KBM-7 (cell line): ENCODE results near the gene HMGXB4.

Experiments used
- DNase-seq: peaks from one replicate; pipeline ENCODE4 v3.0.0-alpha.2; 2015
- in situ Hi-C: fragments of 300-500 bp; cut with MboI; formaldehyde crosslinking; loops from 2 replicates; pipeline ENCODE4 v1.14.3; 2020; ENCODE audit warnings: low sequenced_read_pairs, low pct_unique_long_range_greater_than_20kb, mixed read lengths

The HMGXB4 gene

DNA sequence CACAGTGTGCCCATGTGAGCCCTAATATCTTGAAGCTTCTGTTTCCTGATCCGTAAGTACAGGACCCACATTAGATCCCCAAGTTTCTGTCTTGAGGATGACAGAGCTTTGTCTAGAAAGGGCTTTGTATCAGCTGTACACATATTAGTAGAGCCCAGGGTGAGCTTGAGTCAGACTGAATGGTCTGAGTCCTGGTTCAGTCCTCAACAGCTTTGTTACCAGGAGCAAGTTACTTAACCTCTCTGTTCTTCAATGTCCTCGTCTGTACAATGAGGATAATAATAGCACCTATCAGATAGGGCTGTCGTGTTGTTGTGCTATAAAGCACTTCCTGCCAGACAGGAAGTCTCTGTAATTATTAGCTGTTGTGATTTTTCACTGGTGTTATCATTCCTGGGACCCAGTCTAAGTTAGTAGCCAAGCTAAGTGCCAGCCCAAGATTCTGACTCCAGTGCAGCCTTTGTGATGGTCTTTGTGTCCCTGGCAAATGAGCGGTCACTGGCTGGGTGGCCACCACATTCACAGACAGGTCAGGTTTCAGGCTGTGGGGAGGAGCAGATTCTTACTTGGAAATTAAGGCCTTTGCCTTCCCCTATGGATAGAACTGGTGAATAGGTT, 49.2 kb downstream of the HMGXB4 start:
- in situ Hi-C loops: no loop called here
- DNase-seq: no peak

- in situ Hi-C loops: no loop called here
- DNase-seq: no peak
These were observed 50.1 kb downstream of the HMGXB4 start for GRCh38 chr22:35307372-35307771.

DNA sequence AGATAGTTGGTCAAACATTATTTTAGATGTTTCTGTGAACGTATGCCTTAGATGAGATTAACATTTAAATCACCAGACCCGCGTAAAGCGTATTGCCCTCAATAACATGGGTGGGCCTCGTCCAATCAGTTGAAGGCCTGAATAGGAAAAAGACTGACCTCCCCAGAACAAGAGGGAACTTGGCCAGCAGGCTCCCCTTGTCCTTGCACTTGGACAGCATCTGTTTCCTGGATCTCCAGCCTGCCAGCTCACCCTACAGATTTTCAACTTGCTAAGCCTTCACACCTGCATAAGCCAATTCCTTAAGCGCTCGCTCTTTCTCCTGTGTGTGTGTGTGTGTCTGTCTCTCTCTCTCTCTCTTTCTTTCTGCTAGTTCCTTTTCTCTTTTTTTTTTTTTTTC, 50.6 kb downstream of the HMGXB4 start:
- no peak for DNase-seq
- in situ Hi-C loops: no loop called here

GRCh38 chr22:35308480-35309021, 51.3 kb downstream of the HMGXB4 start:
- in situ Hi-C loops: no loop called here
- DNase-seq: peak; percentile 42

DNA sequence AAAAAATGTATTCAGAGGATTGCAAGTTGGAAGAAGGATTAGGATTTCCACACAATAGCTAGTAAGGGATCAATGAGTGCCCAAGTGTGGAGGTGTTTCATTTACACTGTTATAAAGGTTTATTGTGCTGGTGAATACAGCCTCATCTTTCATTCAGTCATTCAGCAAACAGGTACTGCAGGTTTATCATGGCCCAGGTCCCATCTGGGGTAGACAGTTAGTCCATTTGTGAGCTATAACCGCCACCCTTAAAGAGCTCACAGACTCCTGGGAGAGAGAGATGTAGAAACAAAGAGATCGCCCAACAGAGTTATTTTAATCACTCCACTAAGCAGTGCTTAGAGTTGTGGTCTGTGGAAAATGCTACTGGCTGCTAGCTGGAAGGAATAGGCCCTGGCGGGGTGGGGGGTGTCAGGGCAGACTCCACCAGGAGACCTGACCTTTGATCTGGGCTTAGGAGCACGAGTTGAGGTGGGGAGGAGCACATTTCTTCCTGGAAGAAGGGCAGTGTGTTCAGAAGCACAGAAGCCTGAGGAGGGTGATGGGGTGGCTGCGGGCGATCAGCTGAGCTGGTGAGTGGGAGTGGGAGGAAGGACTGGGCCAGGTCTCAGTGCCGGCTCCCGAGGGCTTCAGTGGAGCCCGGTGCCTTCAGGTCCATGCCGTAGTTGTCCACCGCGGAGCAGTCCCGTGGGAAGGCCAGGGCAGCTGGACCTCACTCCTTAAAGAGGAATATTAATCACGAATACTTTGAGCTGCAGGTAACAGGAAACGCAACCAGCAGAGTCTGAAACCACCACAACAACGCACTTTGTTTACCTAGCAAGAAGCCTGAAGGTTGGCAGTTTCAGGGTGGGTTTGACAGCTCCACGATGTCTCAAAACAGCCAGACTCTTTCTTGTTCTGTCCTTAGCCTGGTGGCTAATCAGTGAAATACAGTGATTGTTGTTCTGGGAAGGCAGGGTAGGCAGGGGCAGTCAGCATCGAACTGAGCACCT, 53.6 kb downstream of the HMGXB4 start:
- in situ Hi-C loops: no loop called here
- no peak for DNase-seq

DNA sequence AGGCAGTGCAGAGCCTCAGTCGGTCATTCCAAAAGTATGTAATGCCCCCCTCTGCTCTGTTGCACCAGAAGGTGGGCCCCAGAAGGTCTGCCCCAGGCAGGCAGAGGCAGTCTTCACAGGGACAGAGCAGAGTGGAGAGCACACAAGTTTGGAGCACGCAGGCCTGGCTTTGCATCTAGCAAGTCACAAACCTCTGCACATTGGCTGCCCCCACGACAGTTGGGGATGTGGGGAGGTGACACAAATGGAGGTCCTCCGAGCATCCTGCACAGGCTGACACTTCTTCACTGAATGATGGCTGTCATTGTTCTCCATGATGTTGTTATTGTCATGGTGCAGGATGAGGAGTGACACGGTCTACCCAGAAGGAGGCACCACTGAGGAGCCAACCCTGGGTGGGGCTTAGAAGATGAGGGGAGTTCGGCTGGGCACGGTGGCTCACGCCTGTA, 54.3 kb downstream of the HMGXB4 start:
- in situ Hi-C loops: no loop called here
- no peak for DNase-seq

GRCh38 chr22:35312198-35313059, 55.1 kb downstream of the HMGXB4 start:
- in situ Hi-C loops: no loop called here
- no peak for DNase-seq

GRCh38 chr22:35313311-35314121, 56.2 kb downstream of the HMGXB4 start:
- DNase-seq: no peak
- in situ Hi-C loops: no loop called here

- DNase-seq: no peak
These were observed 57.1 kb downstream of the HMGXB4 start for GRCh38 chr22:35314161-35314942.

GRCh38 chr22:35315141-35315854, 58.0 kb downstream of the HMGXB4 start:
- in situ Hi-C loops: no loop called here
- DNase-seq: no peak

More at GRCh38 chr22:35314161-35314942, 57.1 kb downstream of the HMGXB4 start:
- in situ Hi-C loops: no loop called here

GRCh38 chr22:35315855-35316745, 58.8 kb downstream of the HMGXB4 start:
- in situ Hi-C loops: no loop called here
- no peak for DNase-seq

DNA sequence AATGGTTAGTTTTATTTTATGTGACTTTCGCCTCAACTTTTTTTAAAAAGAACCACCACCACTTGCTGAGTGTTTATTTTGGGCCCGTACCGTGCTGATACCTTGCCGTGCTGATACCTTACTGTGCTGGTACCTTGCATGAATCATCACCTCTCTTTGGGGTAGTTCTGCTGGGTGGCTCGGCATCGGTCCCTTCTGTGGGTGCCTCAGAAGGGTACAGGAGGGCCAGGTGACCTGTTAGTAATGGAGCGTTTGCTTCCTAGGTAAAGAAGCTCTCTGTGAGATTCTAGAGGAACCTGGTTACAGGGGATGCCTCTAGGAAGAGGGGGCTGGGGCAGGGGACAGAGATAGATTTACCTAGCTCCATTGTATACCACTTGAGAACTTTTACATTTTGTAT, 59.5 kb downstream of the HMGXB4 start:
- in situ Hi-C loops: no loop called here
- no peak for DNase-seq

GRCh38 chr22:35317680-35318290, 60.5 kb downstream of the HMGXB4 start:
- in situ Hi-C loops: no loop called here
- DNase-seq: no peak

DNA sequence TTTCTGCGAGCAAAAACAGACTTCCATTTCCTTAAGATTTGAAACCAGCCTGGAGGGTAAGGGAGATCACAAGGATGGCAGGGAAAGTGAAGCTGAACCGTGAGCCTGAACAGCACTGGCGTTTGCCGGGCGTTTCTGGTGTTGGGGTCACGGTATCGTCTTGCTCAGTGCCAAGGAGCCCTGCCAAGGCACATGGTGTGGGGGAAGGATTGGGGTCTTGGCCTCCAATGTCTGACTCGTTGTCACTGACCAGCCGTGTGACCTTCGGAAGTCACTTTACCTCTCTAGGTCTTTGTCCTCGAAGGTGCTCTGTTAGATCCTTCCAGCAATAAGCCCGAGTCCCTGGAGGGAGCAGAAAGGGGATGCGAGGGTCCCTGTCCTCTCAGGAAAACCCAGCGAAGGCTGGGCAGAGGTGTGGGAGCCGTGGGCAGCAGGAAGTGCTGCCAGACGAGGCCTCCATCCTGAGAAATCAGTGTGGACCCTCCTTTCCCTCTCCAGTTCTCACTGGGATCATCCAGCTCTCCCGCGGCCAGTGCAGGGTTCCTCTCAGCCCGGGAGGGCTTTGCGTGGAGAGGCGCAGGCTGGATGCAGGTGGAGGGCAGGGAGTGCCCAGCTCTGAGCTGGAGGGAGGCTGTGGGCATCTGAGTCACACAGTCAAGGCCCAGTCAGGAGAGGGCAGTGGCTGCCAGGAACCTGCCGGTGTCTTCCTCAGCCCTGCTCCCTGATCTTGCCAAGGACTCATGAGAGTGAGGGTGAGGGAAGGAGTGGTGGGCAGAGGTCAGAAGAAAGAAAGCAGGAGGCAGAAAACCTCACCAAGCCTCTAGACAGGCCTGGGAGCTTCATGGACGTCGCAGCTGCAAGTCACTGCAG, 61.3 kb downstream of the HMGXB4 start:
- DNase-seq: no peak
- in situ Hi-C loops: no loop called here
